NCI-H510A treated with DMSO at 0.1 percent for 48 hours (cell line): ENCODE data around the gene MFRP.

ENCODE experiments used
- DNase-seq: peaks from one replicate; lab custom pipeline; 2025; lab: John Stamatoyannopoulos, UW

MFRP gene

GRCh38 chr11:119338318-119338890 lies 8.1 kb downstream of the MFRP start:
- DNase-seq: peak; percentile 64

GRCh38 chr11:119337581-119338317 lies 8.8 kb downstream of the MFRP start:
- DNase-seq: no peak

- no peak for DNase-seq
Observed at GRCh38 chr11:119336744-119337469, 9.6 kb downstream of the MFRP start.

- DNase-seq: no peak
Observed at GRCh38 chr11:119335655-119336543, 10.6 kb downstream of the MFRP start.

- DNase-seq: no peak
Observed at GRCh38 chr11:119335091-119335654, 11.3 kb downstream of the MFRP start.

GRCh38 chr11:119334174-119334930 lies 12.2 kb downstream of the MFRP start, which contains the start of gene RNF26:
Gene RNF26 (plus strand): TSS chr11:119334527. CDS start chr11:119335123, 596 bp downstream.
- peak; percentile 96 for DNase-seq

- DNase-seq: no peak
Observed at GRCh38 chr11:119332111-119332765, 14.3 kb downstream of the MFRP start.

- no peak for DNase-seq
Observed at GRCh38 chr11:119330237-119330636, 16.3 kb downstream of the MFRP start.

GRCh38 chr11:119329320-119329719 lies 17.2 kb downstream of the MFRP start:
- DNase-seq: no peak

- DNase-seq: no peak
Observed at GRCh38 chr11:119324189-119324588, 22.3 kb downstream of the MFRP start.

GRCh38 chr11:119323532-119324033 lies 22.9 kb downstream of the MFRP start:
- DNase-seq: peak; percentile 62

- DNase-seq: no peak
Observed at GRCh38 chr11:119322921-119323531, 23.5 kb downstream of the MFRP start.

GRCh38 chr11:119322360-119322739 lies 24.2 kb downstream of the MFRP start:
- DNase-seq: no peak

- no peak for DNase-seq
Observed at GRCh38 chr11:119320776-119321524, 25.6 kb downstream of the MFRP start.

- no peak for DNase-seq
Observed at GRCh38 chr11:119320240-119320775, 26.2 kb downstream of the MFRP start.

GRCh38 chr11:119319700-119320239 lies 26.7 kb downstream of the MFRP start:
- DNase-seq: no peak

- no peak for DNase-seq
Observed at GRCh38 chr11:119319136-119319699, 27.3 kb downstream of the MFRP start.
